Upper lobe of left lung (tissue), 6 donors: ENCODE data around the gene TMEM52. TPM values are rescaled to one million over a fixed set of nuclear protein-coding genes. Genes with fewer than 3 reads are reported as not detected.
A peak's percentile ranks its signal among the peaks of the same experiment; 100 is the strongest.

ENCODE experiments used
- ATAC-seq, 2 donors: fragments of 200-7000 bp; cut with Tn5 transposase; one replicate each; pipeline ENCODE4 v1.9.1; 2022; ENCODE audit warnings: mild to moderate bottlenecking in 2 of 2, moderate library complexity in 2 of 2; ENCODE audit not compliant: low FRiP score in 2 of 2
- DNase-seq, 2 donors: peaks; one replicate each; pipeline ENCODE4 v3.0.0-alpha.2; 2019 to 2020
- H3K27ac ChIP-seq, 4 donors: fragments of 200-600 bp; sonication (generic); one replicate each; pipeline ENCODE4 v1.5.1; 2016 to 2019
- H3K27me3 ChIP-seq, 4 donors: fragments of 200-600 bp; sonication (generic); one replicate each; pipeline ENCODE4 v1.5.1; 2017 to 2019
- H3K36me3 ChIP-seq, 4 donors: fragments of 200-600 bp; sonication (generic); one replicate each; pipeline ENCODE4 v1.5.1; 2016 to 2019
- H3K4me1 ChIP-seq, 4 donors: fragments of 200-600 bp; sonication (generic); one replicate each; pipeline ENCODE4 v1.5.1; 2018 to 2019
- H3K4me3 ChIP-seq, 4 donors: fragments of 200-600 bp; sonication (generic); one replicate each; pipeline ENCODE4 v1.5.1; 2017 to 2019; ENCODE audit warnings: mild to moderate bottlenecking in 2 of 4, moderate library complexity in 1 of 4
- H3K9me3 ChIP-seq, 4 donors: fragments of 200-600 bp; sonication (generic); one replicate each; pipeline ENCODE4 v1.5.1; 2018 to 2019
- EP300 ChIP-seq, 4 donors: sonication (generic); formaldehyde crosslinking; IDR thresholded peaks; one replicate each; pipeline ENCODE4 v1.5.1; 2017; ENCODE audit warnings: antibody characterized with exemption in 4 of 4, control low read depth in 2 of 4
- POLR2A ChIP-seq, 4 donors: fragments of 450-650 bp; IDR thresholded peaks; one replicate each; pipeline ENCODE4 v1.5.1; 2016 to 2017; ENCODE audit warnings: antibody characterized with exemption in 4 of 4, mild to moderate bottlenecking in 2 of 4
- POLR2AphosphoS5 ChIP-seq, 2 donors: sonication (generic); formaldehyde crosslinking; IDR thresholded peaks; one replicate each; pipeline ENCODE4 v1.5.1; 2017; ENCODE audit warnings: antibody characterized with exemption in 2 of 2
- WGBS, 2 donors: methylation state at CpG; one replicate each; pipeline ENCODE4 v1.1.5; 2017 to 2018; 5-methylcytosine and 5-hydroxymethylcytosine counted together
- total RNA-seq, 6 donors: library from RNA; depleted of rRNA in 4 of 6; stranded (reverse); fragments of >200 nt in 4 of 6; gene quantifications; one replicate each; pipeline versions ENCODE4 v1.1.0 to v1.2.1, GENCODE V29; 2016 to 2021
- TF ChIP-seq, protein P1 (sequence below), 6 experiments: fragments of 450-650 bp in 4 of 6; fragments of 200-600 bp in 2 of 6; sonication (generic) in 2 of 6; IDR thresholded peaks; one replicate each; pipeline ENCODE4 v1.5.1; 2016 to 2019; ENCODE audit warnings: antibody characterized with exemption in 6 of 6
- donor health status: DM: no; HTN: no; CAD: no; lungs with moderate emphysema.
- donor health status: DM: no; HTN: yes; CAD: no; lungs with severe emphysema.

Gene TMEM52
- total RNA-seq, 6 donors from 2014 or later, result 0.59 to 3.8 (median 2.7) TPM; not detected in 1

DNA sequence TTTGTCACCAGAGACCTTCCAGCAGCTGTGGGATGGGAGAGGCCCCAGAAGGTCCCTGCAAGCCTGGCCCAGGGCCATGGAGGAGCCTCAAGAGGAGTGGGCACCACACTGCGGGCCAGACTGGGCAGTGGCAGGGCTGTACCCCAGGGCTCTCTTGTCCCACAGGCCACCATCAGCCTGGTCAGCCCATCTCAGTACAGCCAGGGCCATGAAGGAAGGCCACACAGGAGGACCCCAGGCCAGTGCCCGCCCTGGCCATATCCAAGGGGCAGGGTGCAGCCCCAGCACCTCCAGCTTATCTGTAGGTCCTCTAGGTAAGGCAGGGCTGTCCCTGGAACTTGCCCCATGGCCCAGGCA is 25.1 kb downstream of the TMEM52 start:
- H3K4me3 ChIP-seq, result no peak overlapping the region
- H3K4me1 ChIP-seq, result peaks cover 16 to 40% (median 27%) of the 10 kb centered on the region in 4 donors
- no peak overlapping the region for H3K27ac ChIP-seq
- TF ChIP-seq, protein P1, sequence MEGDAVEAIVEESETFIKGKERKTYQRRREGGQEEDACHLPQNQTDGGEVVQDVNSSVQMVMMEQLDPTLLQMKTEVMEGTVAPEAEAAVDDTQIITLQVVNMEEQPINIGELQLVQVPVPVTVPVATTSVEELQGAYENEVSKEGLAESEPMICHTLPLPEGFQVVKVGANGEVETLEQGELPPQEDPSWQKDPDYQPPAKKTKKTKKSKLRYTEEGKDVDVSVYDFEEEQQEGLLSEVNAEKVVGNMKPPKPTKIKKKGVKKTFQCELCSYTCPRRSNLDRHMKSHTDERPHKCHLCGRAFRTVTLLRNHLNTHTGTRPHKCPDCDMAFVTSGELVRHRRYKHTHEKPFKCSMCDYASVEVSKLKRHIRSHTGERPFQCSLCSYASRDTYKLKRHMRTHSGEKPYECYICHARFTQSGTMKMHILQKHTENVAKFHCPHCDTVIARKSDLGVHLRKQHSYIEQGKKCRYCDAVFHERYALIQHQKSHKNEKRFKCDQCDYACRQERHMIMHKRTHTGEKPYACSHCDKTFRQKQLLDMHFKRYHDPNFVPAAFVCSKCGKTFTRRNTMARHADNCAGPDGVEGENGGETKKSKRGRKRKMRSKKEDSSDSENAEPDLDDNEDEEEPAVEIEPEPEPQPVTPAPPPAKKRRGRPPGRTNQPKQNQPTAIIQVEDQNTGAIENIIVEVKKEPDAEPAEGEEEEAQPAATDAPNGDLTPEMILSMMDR (IDR thresholded peaks at IDR 0.05), result no peak
- TF ChIP-seq POLR2AphosphoS5 (IDR thresholded peaks at IDR 0.05) (no peak), EP300 (IDR thresholded peaks at IDR 0.05) (no peak), POLR2A (IDR thresholded peaks at IDR 0.05) (no peak)
- H3K9me3 ChIP-seq, result no peaks in the 10 kb centered on the region
- DNase-seq (peak in 1 of 2 donors; percentile 60), ATAC-seq (no peak)
- H3K36me3 ChIP-seq, result no peaks in the 10 kb centered on the region
- WGBS, 2 donors, result 71 to 80% methylated on average over 1 of the region's 2 CpGs
- H3K27me3 ChIP-seq, result no peaks in the 10 kb centered on the region

DNA sequence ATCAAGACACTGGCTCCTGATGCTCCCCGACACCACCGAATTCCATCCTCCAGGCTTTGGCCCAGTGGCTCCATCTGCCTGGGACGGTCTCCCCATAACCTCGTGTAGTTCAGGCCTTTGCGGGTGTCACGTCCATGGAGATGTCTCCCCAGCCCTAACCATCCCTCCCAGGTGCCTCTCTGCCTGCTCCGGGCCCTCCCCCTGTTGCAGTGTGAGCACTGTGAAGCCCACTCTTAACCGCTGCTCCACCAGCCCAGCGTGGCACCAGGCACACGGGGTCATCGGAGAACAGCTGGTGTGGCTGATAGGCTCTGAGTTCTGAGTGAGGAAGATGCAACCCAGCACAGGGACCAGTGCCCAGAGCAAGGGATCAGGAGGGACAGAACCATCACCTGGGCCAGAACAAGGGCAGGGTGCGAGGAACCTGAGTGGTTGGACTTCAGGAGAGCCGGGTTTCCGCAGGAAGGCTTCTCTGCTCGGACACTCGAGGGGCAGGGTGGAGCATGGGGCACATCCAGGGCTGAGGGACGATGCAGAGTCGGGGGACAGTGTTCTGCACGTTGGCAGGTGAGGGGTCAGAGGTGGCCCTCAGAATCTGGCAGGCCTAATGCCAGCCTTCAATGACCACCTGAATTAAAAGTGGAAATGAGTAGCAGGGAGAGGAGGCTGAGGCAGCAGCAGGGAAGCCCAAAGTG is 25.6 kb downstream of the TMEM52 start:
- Histone ChIP-seq H3K27me3 (no peaks in the 10 kb centered on the region), H3K27ac (no peak overlapping the region), H3K9me3 (no peaks in the 10 kb centered on the region), H3K36me3 (no peaks in the 10 kb centered on the region), H3K4me1 (peaks cover 22 to 45% (median 33%) of the 10 kb centered on the region in 4 donors), H3K4me3 (no peak overlapping the region)
- ATAC-seq, result no peak
- peak in 1 of 2 donors; percentile 46 for DNase-seq
- TF ChIP-seq EP300 (IDR thresholded peaks at IDR 0.05) (no peak), POLR2A (IDR thresholded peaks at IDR 0.05) (no peak), POLR2AphosphoS5 (IDR thresholded peaks at IDR 0.05) (no peak)
- TF ChIP-seq, protein P1 (IDR thresholded peaks at IDR 0.05), result no peak
- WGBS, 2 donors, result 91 to 92% methylated on average over 19 of the region's 19 CpGs

DNA sequence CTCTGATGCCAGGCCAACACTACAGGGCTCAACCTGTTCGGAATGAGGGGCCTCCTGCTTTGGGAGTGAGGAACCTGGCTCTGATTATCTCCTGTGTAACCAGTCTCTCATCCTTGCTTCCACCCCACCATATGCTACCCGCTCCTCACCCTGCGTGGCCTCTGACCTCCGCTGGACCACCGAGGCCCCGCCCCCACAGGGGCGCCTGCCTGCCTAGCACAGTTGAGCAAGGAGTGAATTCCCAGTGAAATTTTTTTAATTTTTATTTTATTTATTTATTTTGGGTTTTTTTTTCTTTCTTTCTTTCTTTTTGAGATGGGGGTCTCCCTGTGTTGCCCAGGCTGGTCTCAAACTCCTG is 26.3 kb downstream of the TMEM52 start:
- WGBS, 2 donors, result 80 to 86% methylated on average over 7 of the region's 7 CpGs

DNA sequence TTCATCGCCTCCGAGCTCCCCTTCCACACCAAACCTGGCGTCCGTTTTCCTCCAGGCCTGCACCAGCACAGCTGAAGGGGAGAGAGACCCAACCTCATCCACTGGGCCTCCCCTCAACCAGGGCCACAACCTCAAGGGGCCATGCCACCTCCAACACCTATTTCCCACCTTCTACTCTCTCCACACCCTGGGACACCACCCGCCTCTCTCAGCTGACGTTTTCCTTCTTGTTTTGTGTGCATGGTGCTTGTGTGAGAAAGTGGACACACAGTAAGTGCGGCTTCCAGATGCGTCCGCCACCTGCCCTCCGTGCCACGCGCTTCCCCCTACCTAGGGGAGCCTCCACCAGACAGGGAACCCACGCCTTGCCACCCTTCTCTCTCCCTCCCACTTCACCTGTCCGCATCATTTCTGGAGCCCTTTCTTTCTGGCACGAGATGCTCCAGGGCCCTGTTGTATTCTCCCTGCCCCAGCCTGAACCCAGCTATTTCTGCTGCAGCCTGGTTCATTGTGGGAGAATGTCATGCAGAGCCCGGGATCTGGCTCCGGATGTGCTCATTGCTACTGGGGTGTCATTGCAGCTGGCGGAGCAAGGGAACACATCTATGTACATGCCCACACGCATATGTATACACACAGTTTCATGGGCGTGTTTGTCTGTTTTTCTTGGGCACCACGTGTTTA is 26.9 kb downstream of the TMEM52 start:
- H3K4me1 ChIP-seq, result peaks cover 34 to 57% (median 45%) of the 10 kb centered on the region in 4 donors

More for the DNA sequence above, 26.3 kb downstream of the TMEM52 start:
- Histone ChIP-seq H3K4me1 (peaks cover 29 to 52% (median 40%) of the 10 kb centered on the region in 4 donors), H3K9me3 (no peaks in the 10 kb centered on the region), H3K36me3 (no peaks in the 10 kb centered on the region), H3K27me3 (no peaks in the 10 kb centered on the region), H3K4me3 (no peak overlapping the region), H3K27ac (no peak overlapping the region)
- peak in 1 of 2 donors; percentile 76 for DNase-seq
- TF ChIP-seq EP300 (IDR thresholded peaks at IDR 0.05), result no peak
- TF ChIP-seq POLR2A (IDR thresholded peaks at IDR 0.05), result no peak
- TF ChIP-seq, protein P1 (IDR thresholded peaks at IDR 0.05), result no peak
- TF ChIP-seq POLR2AphosphoS5 (IDR thresholded peaks at IDR 0.05), result no peak
- ATAC-seq, result no peak

DNA sequence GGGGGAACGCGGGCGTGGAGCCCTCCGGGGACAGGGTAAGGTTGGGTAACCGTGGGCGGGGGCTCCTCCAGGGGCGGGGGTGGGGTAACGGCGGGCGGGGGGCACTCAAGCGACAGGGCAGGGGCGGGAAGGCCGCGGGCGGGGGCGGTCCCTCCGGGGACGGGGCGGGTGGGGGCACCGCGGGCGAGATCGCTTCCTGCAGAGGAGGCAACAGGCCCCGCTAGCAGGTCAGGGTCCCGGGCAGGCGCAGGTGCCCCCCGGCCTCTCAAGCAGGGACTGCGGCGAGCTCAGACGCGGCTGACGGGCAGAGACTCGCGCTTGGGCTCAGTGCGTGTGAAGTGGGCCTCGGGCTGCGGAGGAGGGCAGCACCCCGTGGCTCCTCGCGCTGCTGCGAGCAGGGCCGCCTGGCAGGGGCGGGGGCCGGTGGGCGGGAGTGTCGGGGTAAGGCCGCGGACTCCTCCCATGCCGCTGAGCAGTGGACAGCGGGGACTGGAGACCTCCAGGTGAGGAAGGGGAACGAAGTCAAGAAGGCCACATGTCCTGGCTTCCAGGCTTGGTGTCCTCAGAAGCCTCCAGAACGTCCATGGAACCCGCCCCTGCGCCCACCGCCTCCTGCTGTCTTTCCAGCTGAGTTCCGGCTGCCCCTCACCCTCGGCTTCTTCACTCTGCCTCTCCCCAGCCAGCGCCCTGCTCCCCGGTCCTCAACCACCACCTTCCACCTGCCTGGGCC is 27.6 kb downstream of the TMEM52 start:
- H3K27me3 ChIP-seq, result no peaks in the 10 kb centered on the region
- peak; percentile 86 to 95 for DNase-seq
- peak overlapping the region; percentile 68 to 96 (median 90) for H3K4me3 ChIP-seq
- peaks cover 40 to 65% (median 52%) of the 10 kb centered on the region in 4 donors for H3K4me1 ChIP-seq
- TF ChIP-seq, protein P1 (IDR thresholded peaks at IDR 0.05), result no peak
- TF ChIP-seq EP300 (IDR thresholded peaks at IDR 0.05) (no peak), POLR2A (IDR thresholded peaks at IDR 0.05) (peak in 1 of 4 donors; percentile 18), POLR2AphosphoS5 (IDR thresholded peaks at IDR 0.05) (peak in 1 of 2 donors; percentile 58)
- no peaks in the 10 kb centered on the region for H3K36me3 ChIP-seq
- no peaks in the 10 kb centered on the region for H3K9me3 ChIP-seq
- H3K27ac ChIP-seq, result peak overlapping the region; percentile 94 to 99 (median 96)
- WGBS, 2 donors, result 1% methylated on average over 9 to 10 of the region's 59 CpGs
- ATAC-seq, result peak; percentile 82 to 83

More for the DNA sequence above, 26.9 kb downstream of the TMEM52 start:
- Histone ChIP-seq H3K36me3 (no peaks in the 10 kb centered on the region), H3K27me3 (no peaks in the 10 kb centered on the region), H3K4me3 (peak overlapping the region in 3 of 4 donors; percentile 90 to 96 (median 91)), H3K9me3 (no peaks in the 10 kb centered on the region), H3K27ac (peak overlapping the region; percentile 94 to 99 (median 96))
- no peak for ATAC-seq
- no peak for TF ChIP-seq POLR2A (IDR thresholded peaks at IDR 0.05)
- WGBS, 2 donors, result 44 to 50% methylated on average over 19 to 21 of the region's 21 CpGs
- DNase-seq, result peak in 1 of 2 donors; percentile 58
